H1 (cell line): Measurements from ENCODE around the gene GLIPR2.

ENCODE experiments used
- EGR1 ChIP-seq: IDR thresholded peaks from 2 replicates; pipeline ENCODE4 v1.6.1; 2011; ENCODE audit warnings: low read depth, low read length, borderline replicate concordance
- EP300 ChIP-seq, 2 experiments: IDR thresholded peaks; 1 replicate in 1 of 2; 2 replicates in 1 of 2; pipeline ENCODE4 v1.6.1; 2011 to 2012; ENCODE audit warnings: low read depth in 2 of 2, low read length in 2 of 2, mild to moderate bottlenecking in 2 of 2, borderline replicate concordance in 1 of 2, inconsistent platforms in 1 of 2, moderate library complexity in 1 of 2
- EZH2 ChIP-seq: fragments of 200-600 bp; sonication (generic); IDR thresholded peaks from 2 replicates; pipeline ENCODE4 v1.7.1; 2012; ENCODE audit warnings: low read depth, mild to moderate bottlenecking, moderate library complexity, low read length, inconsistent platforms; ENCODE audit not compliant: severe bottlenecking
- HDAC2 ChIP-seq, 2 experiments: fragments of 300-600 bp in 1 of 2; sonication (generic) in 1 of 2; IDR thresholded peaks; 2 replicates each; pipeline ENCODE4 v1.6.1; 2011 to 2012; ENCODE audit warnings: low read depth in 2 of 2, low read length in 2 of 2, mild to moderate bottlenecking in 2 of 2, moderate library complexity in 2 of 2, borderline replicate concordance in 1 of 2, inconsistent platforms in 1 of 2
- JUND ChIP-seq: IDR thresholded peaks from 2 replicates; pipeline ENCODE4 v1.6.1; 2011; ENCODE audit warnings: mild to moderate bottlenecking, improper control_type of control experiment, low read length
- MAFK ChIP-seq: IDR thresholded peaks from 2 replicates; pipeline ENCODE4 v1.6.1; 2012; ENCODE audit warnings: low read depth, mild to moderate bottlenecking, improper control_type of control experiment, low read length
- POLR2A ChIP-seq, 2 experiments: IDR thresholded peaks; 1 replicate in 1 of 2; 2 replicates in 1 of 2; pipeline ENCODE4 v1.6.1; 2011; ENCODE audit warnings: low read depth in 2 of 2, low read length in 2 of 2, mild to moderate bottlenecking in 2 of 2; ENCODE audit errors: control extremely low read depth in 1 of 2
- POLR2AphosphoS5 ChIP-seq: IDR thresholded peaks from 2 replicates; pipeline ENCODE4 v1.6.1; 2011; ENCODE audit warnings: low read depth, low read length
- SIN3A ChIP-seq, 2 experiments: IDR thresholded peaks in 1 of 2; conservative IDR thresholded peaks in 1 of 2; 2 replicates each; pipeline ENCODE4 v1.6.1; 2011 to 2012; ENCODE audit warnings: low read length in 2 of 2, improper control_type of control experiment in 1 of 2, low read depth in 1 of 2, mild to moderate bottlenecking in 1 of 2
- SP4 ChIP-seq: IDR thresholded peaks from 2 replicates; pipeline ENCODE4 v1.6.1; 2012; ENCODE audit warnings: low read length, inconsistent platforms
- TAF1 ChIP-seq: IDR thresholded peaks from 2 replicates; pipeline ENCODE4 v1.6.1; 2011; ENCODE audit warnings: mild to moderate bottlenecking, low read depth, low read length
- TEAD4 ChIP-seq: IDR thresholded peaks from 2 replicates; pipeline ENCODE4 v1.6.1; 2012; ENCODE audit warnings: low read depth, low read length, inconsistent platforms, mixed read lengths
- TF ChIP-seq, protein P1 (sequence below), 3 experiments: IDR thresholded peaks; 1 replicate in 2 of 3; 2 replicates in 1 of 3; pipeline versions ENCODE4 v1.5.1 to v1.6.1; 2011; ENCODE audit warnings: low read length in 3 of 3, mild to moderate bottlenecking in 3 of 3, inconsistent platforms in 2 of 3, low read depth in 1 of 3, moderate library complexity in 1 of 3; ENCODE audit not compliant: insufficient read depth in 1 of 3; ENCODE audit errors: control extremely low read depth in 1 of 3
- TF ChIP-seq, protein P2 (sequence below): IDR thresholded peaks from 2 replicates; pipeline ENCODE4 v1.6.1; 2012; ENCODE audit warnings: inconsistent platforms

DNA sequence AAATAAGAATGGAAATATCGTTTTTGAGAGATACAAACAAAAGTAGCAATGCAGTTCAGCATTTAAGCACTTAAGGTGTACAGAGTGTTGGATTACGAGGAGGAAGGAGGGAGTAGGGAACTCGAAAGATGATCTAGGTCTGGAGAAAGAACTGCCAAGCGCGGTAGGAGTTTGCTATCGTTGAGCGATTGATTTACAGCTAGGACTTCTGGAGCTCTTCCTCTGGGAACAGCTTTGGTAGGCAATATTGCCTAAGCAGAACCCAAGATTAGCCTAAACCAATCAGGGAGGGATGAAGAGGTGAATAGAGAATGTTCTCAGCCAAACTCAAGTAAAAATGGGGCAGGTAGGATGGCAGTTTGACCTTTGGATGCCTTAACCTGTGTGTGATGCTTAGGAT is 55.2 kb downstream of the GLIPR2 start:
- TF ChIP-seq POLR2A (IDR thresholded peaks at IDR 0.05; ENCODE audit: control extremely low read depth in 1 of 2, low read depth in 2 of 2, low read length in 2 of 2): no peak
- no peak for TF ChIP-seq TAF1
- TF ChIP-seq, protein P1, sequence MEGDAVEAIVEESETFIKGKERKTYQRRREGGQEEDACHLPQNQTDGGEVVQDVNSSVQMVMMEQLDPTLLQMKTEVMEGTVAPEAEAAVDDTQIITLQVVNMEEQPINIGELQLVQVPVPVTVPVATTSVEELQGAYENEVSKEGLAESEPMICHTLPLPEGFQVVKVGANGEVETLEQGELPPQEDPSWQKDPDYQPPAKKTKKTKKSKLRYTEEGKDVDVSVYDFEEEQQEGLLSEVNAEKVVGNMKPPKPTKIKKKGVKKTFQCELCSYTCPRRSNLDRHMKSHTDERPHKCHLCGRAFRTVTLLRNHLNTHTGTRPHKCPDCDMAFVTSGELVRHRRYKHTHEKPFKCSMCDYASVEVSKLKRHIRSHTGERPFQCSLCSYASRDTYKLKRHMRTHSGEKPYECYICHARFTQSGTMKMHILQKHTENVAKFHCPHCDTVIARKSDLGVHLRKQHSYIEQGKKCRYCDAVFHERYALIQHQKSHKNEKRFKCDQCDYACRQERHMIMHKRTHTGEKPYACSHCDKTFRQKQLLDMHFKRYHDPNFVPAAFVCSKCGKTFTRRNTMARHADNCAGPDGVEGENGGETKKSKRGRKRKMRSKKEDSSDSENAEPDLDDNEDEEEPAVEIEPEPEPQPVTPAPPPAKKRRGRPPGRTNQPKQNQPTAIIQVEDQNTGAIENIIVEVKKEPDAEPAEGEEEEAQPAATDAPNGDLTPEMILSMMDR (IDR thresholded peaks at IDR 0.05; ENCODE audit: control extremely low read depth in 1 of 3, insufficient read depth in 1 of 3, low read depth in 1 of 3, low read length in 3 of 3): no peak
- TF ChIP-seq EP300 (IDR thresholded peaks at IDR 0.05; ENCODE audit: borderline replicate concordance in 1 of 2, low read depth in 2 of 2, low read length in 2 of 2): no peak
- TF ChIP-seq POLR2AphosphoS5: no peak
- no peak for TF ChIP-seq EZH2
- TF ChIP-seq EGR1: no peak
- no peak for TF ChIP-seq TEAD4
- TF ChIP-seq JUND: no peak
- TF ChIP-seq, protein P2, sequence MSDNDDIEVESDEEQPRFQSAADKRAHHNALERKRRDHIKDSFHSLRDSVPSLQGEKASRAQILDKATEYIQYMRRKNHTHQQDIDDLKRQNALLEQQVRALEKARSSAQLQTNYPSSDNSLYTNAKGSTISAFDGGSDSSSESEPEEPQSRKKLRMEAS: no peak
- TF ChIP-seq SP4: no peak
- TF ChIP-seq SIN3A (conservative IDR thresholded peaks at IDR 0.05 in 1 of 2, IDR thresholded peaks at IDR 0.05 in 1 of 2; ENCODE audit: low read depth in 1 of 2, low read length in 2 of 2): no peak
- TF ChIP-seq MAFK: no peak
- no peak for TF ChIP-seq HDAC2 (IDR thresholded peaks at IDR 0.05; ENCODE audit: borderline replicate concordance in 1 of 2, low read depth in 2 of 2, low read length in 2 of 2)
